GM18870 (cell line): ENCODE measurements around the gene ETFA.

ENCODE experiments used
- ATAC-seq: cut with Tn5 transposase; IDR thresholded peaks from one replicate; pipeline ENCODE4 v1.9.1; 2021; ENCODE audit warnings: moderate library complexity; ENCODE audit not compliant: unreplicated experiment

The ETFA gene

GRCh38 chr15:76311100-76311953 is at the start of gene ETFA:
TSS of gene ETFA (minus strand) at chr15:76311469. CDS start at chr15:76311388, 81 bp downstream.
- ATAC-seq, result peak; percentile 90

- no peak for ATAC-seq
These were observed 49.1 kb upstream of the ETFA start for GRCh38 chr15:76360416-76360815.

GRCh38 chr15:76359152-76359551 is 47.9 kb upstream of the ETFA start:
- no peak for ATAC-seq

- no peak for ATAC-seq
These were observed 47.2 kb upstream of the ETFA start for GRCh38 chr15:76358453-76358852.

GRCh38 chr15:76354823-76355440 is 43.7 kb upstream of the ETFA start:
- no peak for ATAC-seq

GRCh38 chr15:76353903-76354302 is 42.6 kb upstream of the ETFA start:
- ATAC-seq, result no peak

GRCh38 chr15:76353023-76353577 is 41.8 kb upstream of the ETFA start:
- ATAC-seq, result no peak

- ATAC-seq, result no peak
These were observed 38.2 kb upstream of the ETFA start for GRCh38 chr15:76349301-76350070.

- no peak for ATAC-seq
These were observed 36.3 kb upstream of the ETFA start for GRCh38 chr15:76347482-76348055.

GRCh38 chr15:76346669-76347481 is 35.6 kb upstream of the ETFA start:
- ATAC-seq, result no peak

- no peak for ATAC-seq
These were observed 34.8 kb upstream of the ETFA start for GRCh38 chr15:76345880-76346668.

GRCh38 chr15:76345583-76345879 is 34.3 kb upstream of the ETFA start:
- ATAC-seq, result no peak

GRCh38 chr15:76344893-76345582 is 33.8 kb upstream of the ETFA start:
- no peak for ATAC-seq

GRCh38 chr15:76343313-76343996 is 32.2 kb upstream of the ETFA start:
- ATAC-seq, result no peak

GRCh38 chr15:76342382-76343201 is 31.3 kb upstream of the ETFA start:
- no peak for ATAC-seq

GRCh38 chr15:76342058-76342381 is 30.8 kb upstream of the ETFA start:
- ATAC-seq, result no peak

- ATAC-seq, result no peak
These were observed 30.2 kb upstream of the ETFA start for GRCh38 chr15:76341366-76342057.
